Smooth muscle cell of trachea (primary cell): ENCODE measurements around the gene HACD3. TPM values are rescaled to one million over a fixed set of nuclear protein-coding genes. Genes with fewer than 3 reads are reported as not detected.

Experiments used
- total RNA-seq: library from RNA; depleted of rRNA; stranded (reverse); fragments of >200 nt; gene quantifications from 2 replicates; pipeline ENCODE4 v1.2.1, GENCODE V29; 2014

The HACD3 gene
- 97.1 and 105 TPM in 2 replicates for total RNA-seq

GRCh38 chr15:65530318-65531111 is at the start of gene HACD3:
Gene HACD3, plus strand, starts transcription at chr15:65530463. Its CDS starts 169 bp downstream, at chr15:65530632.

GRCh38 chr15:65516997-65517865 is 13.0 kb upstream of the HACD3 start, which contains the start of gene DPP8:
Gene DPP8, minus strand, starts transcription at chr15:65517689. Its CDS starts 5,136 bp downstream, at chr15:65512553.

GRCh38 chr15:65610871-65611718 is 80.8 kb downstream of the HACD3 start, which contains the start of gene INTS14:
Gene INTS14, minus strand, starts transcription at chr15:65611131. Its CDS starts 3,751 bp downstream, at chr15:65607380.

GRCh38 chr15:65621638-65622037 is 91.4 kb downstream of the HACD3 start, which contains the start of gene SLC24A1:
Gene SLC24A1, plus strand, starts transcription at chr15:65621938. Its CDS starts 2,143 bp downstream, at chr15:65624081.

Other genes starting within 250 kb of the HACD3 start
- gene PARP16, start 243.6 kb upstream of the HACD3 start, total RNA-seq: 2.9 and 3.0 TPM in 2 replicates
- not detected in 2 replicates for gene RNU5A-1, start 234.4 kb upstream of the HACD3 start, total RNA-seq
- gene RNU5B-1, start 225.8 kb upstream of the HACD3 start, total RNA-seq: not detected in 2 replicates
- gene IGDCC3, start 152.5 kb upstream of the HACD3 start, total RNA-seq: not detected in 2 replicates
- 0.58 and 5.1 TPM in 2 replicates for gene IGDCC4, start 107.5 kb upstream of the HACD3 start, total RNA-seq
- 40.5 and 46.5 TPM in 2 replicates for gene DPP8, start 12.8 kb upstream of the HACD3 start, total RNA-seq
- 34.9 and 40.1 TPM in 2 replicates for gene INTS14, start 80.7 kb downstream of the HACD3 start, total RNA-seq
- 5.3 and 8.0 TPM in 2 replicates for gene SLC24A1, start 91.5 kb downstream of the HACD3 start, total RNA-seq